GM18526 (cell line): ENCODE results near the gene MOSPD3.

Experiments used
- POLR2A ChIP-seq: IDR thresholded peaks from 3 replicates; pipeline ENCODE4 v1.6.1; 2011; ENCODE audit not compliant: insufficient read length; ENCODE audit errors: extremely low read depth

MOSPD3 gene

DNA sequence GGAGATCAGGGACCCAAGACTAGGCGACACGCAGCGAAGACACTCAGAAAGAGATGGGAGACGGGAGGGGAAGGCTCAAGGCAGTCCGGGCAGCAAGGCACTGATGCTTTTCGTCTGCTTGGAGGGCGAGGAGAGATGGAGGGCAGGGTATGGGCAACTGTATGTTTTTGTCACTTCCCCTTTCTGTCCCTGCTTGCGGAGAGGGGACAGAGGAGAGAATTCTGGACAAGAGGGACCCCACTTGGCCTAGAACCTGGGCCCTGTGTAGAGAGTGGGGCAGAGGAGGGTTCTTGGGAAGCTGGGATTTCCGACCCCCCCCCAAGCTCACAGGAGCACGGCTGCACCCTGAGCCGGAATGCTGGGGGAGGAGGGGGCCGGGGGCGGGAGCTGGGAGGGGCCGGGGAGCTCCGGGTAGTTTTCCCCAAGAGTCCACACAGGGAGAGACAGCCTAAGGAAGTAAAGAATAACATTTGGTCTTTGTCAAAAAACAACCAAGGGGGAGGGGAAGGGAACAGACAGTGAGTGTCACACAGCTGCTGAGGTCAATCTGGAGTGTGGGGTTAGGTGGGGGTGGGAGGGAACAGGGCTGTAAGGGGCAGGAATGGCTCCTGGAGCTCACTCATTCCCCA is 28.2 kb upstream of the MOSPD3 start:
- no peak for TF ChIP-seq POLR2A

DNA sequence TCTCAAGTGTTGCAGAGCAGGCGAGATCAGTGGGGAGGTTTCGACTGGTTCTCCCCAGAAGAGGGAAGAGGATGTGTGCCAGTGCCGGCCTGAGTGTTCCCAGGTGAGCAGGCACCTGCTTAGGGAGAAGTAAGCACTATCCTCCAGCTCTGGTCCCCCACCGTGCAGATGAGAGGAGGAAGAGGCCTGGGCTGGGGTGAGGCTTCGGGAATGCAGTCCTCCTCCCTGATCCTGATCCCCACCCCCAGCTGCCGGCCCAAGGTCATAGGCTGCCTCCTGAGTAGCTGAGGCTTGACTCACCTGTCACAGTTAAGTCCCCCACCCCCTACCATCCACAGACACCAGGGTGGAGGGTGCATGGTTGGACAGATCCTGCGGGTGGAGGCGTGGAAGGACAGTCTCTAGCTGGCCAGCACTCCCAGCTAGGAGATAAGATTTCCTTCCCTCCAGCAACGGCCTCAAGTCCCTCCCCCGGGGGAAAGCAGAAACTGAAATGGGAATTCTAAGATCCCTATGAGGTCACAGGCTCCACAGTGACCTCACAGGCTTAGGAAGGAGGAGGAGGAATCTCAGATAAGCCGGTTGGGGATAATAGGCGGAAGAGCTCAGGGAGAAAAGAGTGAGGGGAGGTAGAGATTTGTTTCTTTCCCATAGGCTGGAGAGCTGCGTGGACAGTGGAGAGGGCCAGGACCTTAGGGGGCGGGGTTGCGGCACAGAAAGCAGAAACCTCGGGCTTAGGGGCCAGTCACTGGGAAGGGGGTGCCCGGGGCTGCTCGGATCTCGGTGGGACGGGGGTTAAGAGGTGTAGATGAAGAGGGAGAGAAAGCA is 27.4 kb upstream of the MOSPD3 start:
- no peak for TF ChIP-seq POLR2A

DNA sequence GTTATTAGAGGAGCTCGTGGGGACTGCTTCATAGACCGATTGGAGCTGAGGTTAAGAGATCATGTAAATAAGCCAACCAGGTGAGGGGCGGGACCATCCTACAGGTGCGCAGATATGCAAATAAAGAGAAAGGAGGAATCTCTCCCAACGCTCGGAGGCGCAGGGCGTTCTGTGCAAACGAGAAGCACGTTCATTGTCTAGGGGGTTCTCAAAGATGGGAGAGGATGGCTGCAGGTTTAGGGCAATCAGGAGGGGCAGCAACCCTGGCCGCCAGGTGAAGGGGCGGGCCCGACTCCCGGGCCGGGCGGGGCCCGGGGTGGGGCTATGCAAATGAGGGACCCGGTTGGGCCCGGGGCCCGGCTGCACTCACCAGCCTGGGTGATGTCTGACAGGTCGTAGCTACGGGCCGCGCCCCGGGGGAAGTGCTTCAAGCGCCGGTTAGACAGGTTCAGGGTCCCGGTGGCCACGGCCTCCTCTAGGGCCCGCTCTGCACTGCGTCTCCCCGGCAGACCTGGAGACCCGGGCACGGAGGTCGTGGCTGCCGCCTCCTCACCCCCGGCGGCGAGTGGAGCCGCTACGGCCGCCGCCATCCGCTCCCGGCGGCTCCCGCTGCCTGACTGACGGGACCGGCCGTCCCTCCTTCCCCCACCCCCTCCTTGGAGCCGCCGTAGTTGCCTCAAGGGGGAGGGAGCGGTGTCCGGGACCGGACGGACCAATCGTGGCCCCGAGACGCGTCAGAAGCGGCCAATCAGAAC is 26.7 kb upstream of the MOSPD3 start, which contains the start of gene LRCH4:
Gene LRCH4 (minus strand): TSS at position 619 of the 755 bp plus-strand sequence. CDS start 29 bp downstream, at position 590.
- peak; percentile 95 for TF ChIP-seq POLR2A

DNA sequence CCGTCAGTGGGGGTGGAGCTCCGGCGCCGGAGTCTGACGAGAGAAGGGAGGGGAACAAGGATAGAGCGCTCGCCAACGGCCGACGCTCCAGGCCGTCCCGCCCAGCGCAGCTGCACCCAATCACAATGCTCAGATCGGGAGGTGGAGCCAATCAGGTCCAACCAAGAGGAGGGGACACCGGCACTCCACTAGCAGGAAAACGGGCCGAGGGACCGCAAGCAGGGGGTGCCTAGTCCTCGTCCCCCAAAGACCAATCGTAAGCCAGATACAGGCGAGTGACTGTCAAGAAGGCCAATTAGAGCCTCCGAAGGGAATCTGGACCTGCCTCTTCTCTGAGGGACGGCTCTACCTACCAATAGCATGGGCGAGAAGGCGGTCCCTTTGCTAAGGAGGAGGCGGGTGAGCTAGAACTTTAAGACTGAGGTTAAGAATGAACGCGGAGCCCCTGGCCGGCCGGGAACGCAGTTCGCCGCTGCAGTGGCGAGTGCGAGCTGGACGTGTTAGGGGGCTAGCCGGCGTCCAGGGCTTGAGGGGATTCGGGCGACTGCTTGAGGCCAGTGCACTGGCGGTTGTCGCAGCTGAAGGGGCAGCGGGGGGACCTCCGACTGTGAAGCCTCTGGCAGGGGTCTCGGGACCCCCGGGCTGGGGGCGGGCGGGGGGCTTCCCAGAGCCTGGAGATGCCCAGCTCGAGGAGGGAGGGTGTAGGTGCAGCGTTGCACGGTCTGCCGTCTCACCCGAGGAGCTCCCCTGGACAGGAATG is 25.9 kb upstream of the MOSPD3 start, which contains the start of gene FBXO24:
Gene FBXO24 (plus strand): TSS at position 63 of the 760 bp plus-strand sequence. CDS start 298 bp downstream, at position 361.
- TF ChIP-seq POLR2A, result peak; percentile 53

DNA sequence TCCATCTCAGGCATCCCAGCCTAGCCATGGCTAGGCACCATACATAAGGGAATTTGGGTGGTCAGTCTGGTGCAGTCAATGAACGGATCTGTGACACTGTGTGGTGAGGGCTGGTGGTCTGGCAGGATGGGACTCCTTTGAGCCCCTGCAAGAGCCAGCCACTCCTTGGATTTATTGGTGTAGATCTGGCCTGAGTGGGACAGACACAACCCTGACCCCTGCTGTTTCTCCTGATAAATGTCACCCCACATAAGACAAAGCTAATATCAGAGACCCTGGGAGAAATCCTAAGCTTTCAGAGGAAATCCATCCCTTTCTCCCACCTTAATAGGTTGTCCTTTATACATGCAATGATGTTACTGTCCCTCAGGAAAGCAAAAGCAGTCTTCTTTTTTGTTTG is 23.9 kb upstream of the MOSPD3 start:
- no peak for TF ChIP-seq POLR2A

DNA sequence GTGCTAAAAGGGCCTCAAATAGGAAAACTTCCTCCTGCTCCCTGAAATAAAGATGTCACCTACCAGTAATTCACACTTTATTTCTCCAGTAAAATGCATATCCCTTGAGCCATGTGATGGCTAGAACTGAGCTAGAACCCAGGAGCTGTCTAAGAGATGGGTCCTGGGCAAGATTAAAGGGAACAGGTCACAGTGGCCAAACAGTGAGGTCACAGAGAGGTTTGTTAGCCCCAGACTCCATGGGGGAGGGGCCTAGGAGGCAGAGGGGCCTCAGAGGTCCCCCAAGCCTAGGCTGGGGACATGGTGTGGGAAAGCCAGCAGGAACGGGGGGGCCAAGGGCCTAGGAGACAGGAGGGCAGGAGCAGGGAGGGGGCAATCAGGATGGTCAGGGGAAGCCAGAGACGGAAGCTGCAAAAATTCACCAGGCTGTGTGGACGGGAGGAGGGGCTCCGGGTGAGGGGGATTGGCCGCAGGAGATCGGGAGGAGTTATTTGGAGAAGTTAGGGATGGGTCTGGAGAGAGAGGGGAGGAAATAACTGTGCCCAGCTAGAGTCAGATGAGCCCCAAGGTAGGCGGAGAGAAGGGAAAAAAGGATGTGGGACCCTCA is 22.9 kb upstream of the MOSPD3 start:
- TF ChIP-seq POLR2A, result no peak

DNA sequence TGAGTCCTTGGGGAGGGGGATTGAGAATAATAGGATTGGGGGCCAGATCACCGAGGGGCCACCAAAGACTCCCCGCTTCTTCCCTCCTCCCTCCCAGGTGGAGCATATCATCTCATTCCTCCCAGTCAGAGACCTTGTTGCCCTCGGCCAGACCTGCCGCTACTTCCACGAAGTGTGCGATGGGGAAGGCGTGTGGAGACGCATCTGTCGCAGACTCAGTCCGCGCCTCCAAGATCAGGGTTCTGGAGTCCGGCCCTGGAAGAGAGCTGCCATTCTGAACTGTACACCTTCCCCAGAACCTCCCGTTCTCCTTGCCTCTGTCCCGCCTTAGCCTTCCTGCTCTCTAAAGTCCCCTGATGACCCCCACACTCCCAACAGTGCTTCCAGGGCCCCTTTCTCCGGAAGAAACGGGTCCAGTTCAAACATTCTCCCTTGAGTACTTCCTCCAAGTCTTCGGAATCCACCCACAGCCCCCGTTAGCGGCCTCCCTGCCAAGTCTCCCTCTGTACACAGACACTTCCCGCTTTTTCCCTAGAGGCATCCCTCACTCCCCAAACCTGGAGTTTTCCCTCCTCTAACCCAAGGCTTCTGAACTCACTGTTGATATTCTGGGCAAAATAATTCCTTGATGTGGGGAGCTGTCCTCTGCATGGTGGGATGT is 22.1 kb upstream of the MOSPD3 start:
- TF ChIP-seq POLR2A, result no peak

DNA sequence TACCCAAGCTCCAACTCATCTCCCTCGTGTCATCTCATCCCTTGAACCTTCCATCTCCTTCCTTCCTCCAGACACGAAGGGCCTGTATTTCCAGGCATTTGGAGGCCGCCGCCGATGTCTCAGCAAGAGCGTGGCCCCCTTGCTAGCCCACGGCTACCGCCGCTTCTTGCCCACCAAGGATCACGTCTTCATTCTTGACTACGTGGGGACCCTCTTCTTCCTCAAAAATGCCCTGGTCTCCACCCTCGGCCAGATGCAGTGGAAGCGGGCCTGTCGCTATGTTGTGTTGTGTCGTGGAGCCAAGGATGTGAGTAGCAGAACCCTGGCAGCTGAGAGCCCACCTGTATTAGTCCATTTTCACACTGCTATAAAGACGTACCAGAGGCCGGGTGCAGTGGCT is 20.7 kb upstream of the MOSPD3 start:
- no peak for TF ChIP-seq POLR2A

DNA sequence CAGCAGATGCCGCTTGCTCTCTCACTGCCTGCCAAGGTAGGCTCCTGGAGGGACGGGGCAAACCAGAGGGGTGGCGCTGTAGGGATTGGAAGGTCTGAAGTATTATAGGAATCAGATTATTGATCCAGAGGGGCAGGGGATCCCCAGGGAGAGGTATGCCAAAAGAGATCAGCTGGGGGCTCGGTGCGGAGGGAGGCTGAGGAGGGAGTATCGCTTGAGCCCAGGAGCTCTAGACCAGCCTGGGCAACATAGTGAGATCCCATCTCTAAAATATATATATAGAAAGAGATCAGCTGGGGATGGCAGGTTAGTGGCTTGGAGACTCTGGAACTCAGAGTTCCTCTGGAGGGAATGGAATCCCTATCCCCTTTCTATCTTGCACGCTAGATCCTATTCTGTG is 17.2 kb upstream of the MOSPD3 start:
- TF ChIP-seq POLR2A, result no peak

DNA sequence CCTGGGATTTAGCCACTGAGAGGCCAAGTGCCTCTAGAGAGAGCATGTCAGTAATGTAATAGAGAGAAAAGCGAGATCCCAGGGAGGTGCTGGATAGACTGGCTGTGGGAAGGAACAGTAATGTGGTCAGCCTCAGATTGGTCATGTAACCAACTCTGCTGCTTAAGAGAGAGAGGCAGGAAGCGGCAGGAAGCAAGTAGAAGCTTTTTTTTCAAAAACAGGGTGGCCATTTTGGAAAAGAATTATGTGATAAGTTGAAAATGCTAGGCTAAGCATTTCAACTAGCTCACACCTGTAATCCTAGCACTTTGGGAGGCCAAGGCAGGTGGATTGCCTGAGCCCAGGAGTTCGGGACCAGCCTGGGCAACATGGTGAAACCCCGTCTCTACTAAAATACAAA is 13.9 kb upstream of the MOSPD3 start:
- TF ChIP-seq POLR2A, result no peak

DNA sequence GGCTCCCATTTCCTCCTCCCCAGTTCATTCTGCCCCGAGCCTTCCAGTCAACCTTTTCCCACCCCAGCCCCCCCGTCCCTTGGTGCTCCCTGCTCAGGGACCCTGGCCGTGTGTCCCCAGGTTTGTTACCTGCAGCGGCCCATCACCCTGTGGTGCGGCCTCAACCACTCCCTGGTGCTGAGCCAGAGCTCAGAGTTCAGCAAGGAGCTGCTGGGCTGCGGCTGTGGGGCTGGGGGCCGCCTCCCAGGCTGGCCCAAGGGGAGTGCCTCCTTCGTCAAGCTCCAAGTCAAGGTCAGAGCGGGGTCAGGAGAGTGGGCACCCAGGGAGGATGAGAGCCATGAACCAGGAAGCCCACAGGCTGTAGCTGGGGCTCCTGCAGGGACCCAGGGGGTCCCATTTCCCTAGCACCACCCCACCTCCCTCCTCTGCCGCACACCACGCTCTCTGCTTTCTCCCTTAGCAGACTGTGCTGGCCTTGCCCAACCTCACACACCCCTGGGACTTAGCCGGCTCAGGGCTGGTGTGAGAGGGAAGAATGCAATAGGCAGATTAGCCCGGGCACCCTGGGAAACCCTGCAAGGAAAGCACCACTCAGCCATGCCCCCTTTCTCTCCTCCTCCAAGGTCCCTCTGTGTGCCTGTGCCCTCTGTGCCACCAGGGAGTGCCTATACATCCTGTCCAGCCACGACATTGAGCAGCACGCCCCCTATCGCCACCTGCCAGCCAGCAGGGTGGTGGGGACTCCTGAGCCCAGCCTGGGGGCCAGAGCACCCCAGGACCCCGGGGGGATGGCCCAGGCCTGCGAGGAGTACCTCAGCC is 12.2 kb upstream of the MOSPD3 start:
- TF ChIP-seq POLR2A, result no peak

DNA sequence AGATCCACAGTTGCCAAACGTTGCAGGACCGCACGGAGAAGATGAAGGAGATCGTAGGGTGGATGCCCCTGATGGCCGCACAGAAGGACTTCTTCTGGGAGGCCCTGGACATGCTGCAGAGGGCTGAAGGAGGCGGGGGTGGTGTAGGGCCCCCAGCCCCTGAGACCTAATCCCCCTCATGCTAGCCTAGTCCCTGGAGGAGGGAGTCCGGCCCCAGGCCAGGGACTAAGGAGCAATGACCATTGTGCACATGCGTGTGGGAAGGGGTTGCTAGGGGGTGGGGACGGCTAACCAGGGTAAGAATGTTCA is 11.7 kb upstream of the MOSPD3 start:
- TF ChIP-seq POLR2A, result no peak
